Measurements from ENCODE around the gene SLC1A4.

GRCh38 chr2:64952511-64953482 lies 36.4 kb upstream of the SLC1A4 start:
- no peak for TF ChIP-seq SKIL (IDR thresholded peaks at IDR 0.05; ENCODE audit: low read depth, poor library complexity, severe bottlenecking)
- TF ChIP-seq RAD21 (IDR thresholded peaks at IDR 0.05; ENCODE audit: insufficient read depth, low read depth, low read length), result no peak
- TF ChIP-seq PAX8 (IDR thresholded peaks at IDR 0.05), result no peak
- no peak for TF ChIP-seq SRF (IDR thresholded peaks at IDR 0.05; ENCODE audit: low read depth in 2 of 2, low read length in 2 of 2)

Data from GM12878 (cell line).